Esophagus (tissue), 2 donors: ENCODE results near the gene FAM13A. TPM values are rescaled to one million over a fixed set of nuclear protein-coding genes. Genes with fewer than 3 reads are reported as not detected.
A peak's percentile ranks its signal among the peaks of the same experiment; 100 is the strongest.

Source experiments
- H3K27ac ChIP-seq, 2 donors: one replicate each; pipeline ENCODE4 v1.5.1; 2013; ENCODE audit warnings: low read depth in 2 of 2, mild to moderate bottlenecking in 2 of 2, inconsistent platforms in 1 of 2, low read length in 1 of 2, moderate library complexity in 1 of 2
- H3K27me3 ChIP-seq, 2 donors: one replicate each; pipeline ENCODE4 v1.6.1; 2013; ENCODE audit warnings: low read length in 2 of 2, control low read depth in 1 of 2, mild to moderate bottlenecking in 1 of 2; ENCODE audit not compliant: insufficient read depth in 2 of 2, control insufficient read depth in 1 of 2
- H3K36me3 ChIP-seq, 2 donors: one replicate each; pipeline ENCODE4 v1.6.1; 2013; ENCODE audit warnings: low read length in 1 of 2; ENCODE audit not compliant: control insufficient read depth in 2 of 2, insufficient read depth in 2 of 2
- H3K4me1 ChIP-seq, 2 donors: one replicate each; pipeline ENCODE4 v1.6.1; 2013; ENCODE audit warnings: low read length in 1 of 2; ENCODE audit not compliant: control insufficient read depth in 2 of 2, insufficient read depth in 2 of 2
- H3K4me3 ChIP-seq, 2 donors: one replicate each; pipeline ENCODE4 v1.5.1; 2013; ENCODE audit warnings: low read length in 2 of 2, mild to moderate bottlenecking in 2 of 2, low read depth in 1 of 2, moderate library complexity in 1 of 2
- H3K9me3 ChIP-seq, 2 donors: one replicate each; pipeline ENCODE4 v1.6.1; 2013; ENCODE audit warnings: mild to moderate bottlenecking in 2 of 2, low read depth in 1 of 2, low read length in 1 of 2, moderate library complexity in 1 of 2; ENCODE audit not compliant: control insufficient read depth in 2 of 2, insufficient read depth in 1 of 2
- WGBS, 2 donors: extraction: QIAGEN DNeasy Blood & Tissue Kit; methylation state at CpG; one replicate each; pipeline ENCODE4 v1.1.7; 2013; 5-methylcytosine and 5-hydroxymethylcytosine counted together
- polyA plus RNA-seq, 2 donors: library from polyadenylated mRNA; stranded (reverse); fragments of 200-250 nt; gene quantifications; one replicate each; pipeline ENCODE4 v1.2.3, GENCODE V29; 2013
- donor health status: healthy with polysubstance abuse.
- donor health status: Bipolar disorder and iron deficiency.

FAM13A gene
- polyA plus RNA-seq, 2 donors: 2.5 to 2.7 TPM

GRCh38 chr4:88705223-88705622, 351.8 kb downstream of the FAM13A start:
- Histone ChIP-seq H3K4me1 (no peaks in the 10 kb centered on the region), H3K27me3 (no peaks in the 10 kb centered on the region), H3K27ac (no peak overlapping the region), H3K4me3 (no peak overlapping the region), H3K9me3 (no peaks in the 10 kb centered on the region), H3K36me3 (peaks cover 1 to 5% of the 10 kb centered on the region in 2 donors)

- Histone ChIP-seq H3K27ac (no peak overlapping the region), H3K9me3 (no peaks in the 10 kb centered on the region), H3K36me3 (peaks cover 2 to 9% of the 10 kb centered on the region in 2 donors), H3K27me3 (no peaks in the 10 kb centered on the region), H3K4me1 (no peaks in the 10 kb centered on the region), H3K4me3 (no peak overlapping the region)
- 85 to 89% methylated on average over 2 of the region's 2 CpGs for WGBS, 2 donors
Measured at GRCh38 chr4:88702782-88703181, 354.2 kb downstream of the FAM13A start.

- Histone ChIP-seq H3K27me3 (no peaks in the 10 kb centered on the region), H3K27ac (peak overlapping the region in 1 of 2 donors; percentile 50), H3K4me3 (no peak overlapping the region), H3K9me3 (no peaks in the 10 kb centered on the region), H3K4me1 (no peaks in the 10 kb centered on the region), H3K36me3 (peaks cover 2 to 6% of the 10 kb centered on the region in 2 donors)
- WGBS, 2 donors: 98 to 99% methylated on average over 7 of the region's 7 CpGs
Measured at GRCh38 chr4:88698519-88698918, 358.5 kb downstream of the FAM13A start.

GRCh38 chr4:88697588-88698329, 359.2 kb downstream of the FAM13A start, which contains the start of gene NAP1L5:
NAP1L5 (minus strand) TSS chr4:88697829; CDS start chr4:88697754, 75 bp downstream.
- H3K27me3 ChIP-seq: no peaks in the 10 kb centered on the region
- peaks cover 2 to 6% of the 10 kb centered on the region in 2 donors for H3K36me3 ChIP-seq
- 53 to 58% methylated on average over 40 of the region's 40 CpGs for WGBS, 2 donors
- H3K9me3 ChIP-seq: no peaks in the 10 kb centered on the region
- peak within 1 kb of the TSS; percentile 53 to 66 for H3K4me3 ChIP-seq
- H3K4me1 ChIP-seq: no peaks in the 10 kb centered on the region
- H3K27ac ChIP-seq: peak within 1 kb of the TSS; percentile 6 to 76

GRCh38 chr4:88697141-88697540, 359.8 kb downstream of the FAM13A start:
- peak overlapping the region; percentile 53 to 66 for H3K4me3 ChIP-seq
- no peaks in the 10 kb centered on the region for H3K4me1 ChIP-seq
- WGBS, 2 donors: 45 to 57% methylated on average over 18 of the region's 18 CpGs
- no peaks in the 10 kb centered on the region for H3K9me3 ChIP-seq
- peaks cover 2 to 5% of the 10 kb centered on the region in 2 donors for H3K36me3 ChIP-seq
- H3K27me3 ChIP-seq: no peaks in the 10 kb centered on the region
- H3K27ac ChIP-seq: peak overlapping the region; percentile 6 to 76

- Histone ChIP-seq H3K9me3 (no peaks in the 10 kb centered on the region), H3K4me1 (no peaks in the 10 kb centered on the region), H3K27me3 (no peaks in the 10 kb centered on the region), H3K27ac (no peak overlapping the region), H3K4me3 (no peak overlapping the region), H3K36me3 (peaks cover 2 to 4% of the 10 kb centered on the region in 2 donors)
- 59 to 60% methylated on average over 7 of the region's 7 CpGs for WGBS, 2 donors
Measured at GRCh38 chr4:88696630-88697029, 360.4 kb downstream of the FAM13A start.

- no peak overlapping the region for H3K27ac ChIP-seq
- peaks cover 4 to 7% of the 10 kb centered on the region in 2 donors for H3K36me3 ChIP-seq
- WGBS, 2 donors: 66 to 73% methylated on average over 3 of the region's 3 CpGs
- no peaks in the 10 kb centered on the region for H3K9me3 ChIP-seq
- H3K4me1 ChIP-seq: no peaks in the 10 kb centered on the region
- no peak overlapping the region for H3K4me3 ChIP-seq
- H3K27me3 ChIP-seq: no peaks in the 10 kb centered on the region
Measured at GRCh38 chr4:88693792-88694191, 363.2 kb downstream of the FAM13A start.

GRCh38 chr4:88690355-88690754, 366.6 kb downstream of the FAM13A start:
- H3K9me3 ChIP-seq: no peaks in the 10 kb centered on the region
- H3K4me1 ChIP-seq: no peaks in the 10 kb centered on the region
- H3K4me3 ChIP-seq: no peak overlapping the region
- H3K27me3 ChIP-seq: no peaks in the 10 kb centered on the region
- H3K27ac ChIP-seq: no peak overlapping the region
- peaks cover 0 to 12% of the 10 kb centered on the region in 2 donors for H3K36me3 ChIP-seq
- 95 to 97% methylated on average over 3 of the region's 3 CpGs for WGBS, 2 donors

GRCh38 chr4:88681209-88681608, 375.8 kb downstream of the FAM13A start:
- no peaks in the 10 kb centered on the region for H3K27me3 ChIP-seq
- no peaks in the 10 kb centered on the region for H3K9me3 ChIP-seq
- H3K4me1 ChIP-seq: no peaks in the 10 kb centered on the region
- no peak overlapping the region for H3K4me3 ChIP-seq
- 96 to 98% methylated on average over 5 of the region's 5 CpGs for WGBS, 2 donors
- H3K36me3 ChIP-seq: peaks cover 5 to 8% of the 10 kb centered on the region in 2 donors
- H3K27ac ChIP-seq: no peak overlapping the region
